Astrocyte (in vitro differentiated cells and primary cell): Measurements from ENCODE around the gene ZSCAN23. TPM values are rescaled to one million over a fixed set of nuclear protein-coding genes. Genes with fewer than 3 reads are reported as not detected.

ENCODE experiments used
- DNase-seq: peaks from one replicate; pipeline ENCODE4 v3.0.0-alpha.2; 2010; ENCODE audit warnings: low read depth
- FAIRE-seq: peaks from 2 replicates; lab custom pipeline; 2011; peaks lifted over from hg19 to GRCh38; lab: Jason Lieb, UNC
- H2AFZ ChIP-seq: 2 replicates; pipeline ENCODE4 v1.6.0; 2012; ENCODE audit warnings: low read depth, low read length, inconsistent platforms
- H3K27ac ChIP-seq: 2 replicates; pipeline ENCODE4 v1.5.1; 2011; ENCODE audit warnings: low read depth, low read length, inconsistent platforms
- H3K27me3 ChIP-seq: 2 replicates; pipeline ENCODE4 v1.6.0; 2011; ENCODE audit warnings: low read length, inconsistent platforms; ENCODE audit not compliant: insufficient read depth
- H3K36me3 ChIP-seq: 2 replicates; pipeline ENCODE4 v1.5.1; 2011; ENCODE audit warnings: low read length, inconsistent platforms; ENCODE audit not compliant: insufficient read depth
- H3K4me1 ChIP-seq: 2 replicates; pipeline ENCODE4 v1.5.1; 2011; ENCODE audit warnings: low read length, inconsistent platforms; ENCODE audit not compliant: insufficient read depth
- H3K4me2 ChIP-seq: 2 replicates; pipeline ENCODE4 v1.6.0; 2012; ENCODE audit warnings: low read length, inconsistent platforms
- H3K4me3 ChIP-seq: 2 replicates; pipeline ENCODE4 v1.5.1; 2011; ENCODE audit warnings: low read depth, mild to moderate bottlenecking, low read length, inconsistent platforms; ENCODE audit not compliant: insufficient read depth
- H3K79me2 ChIP-seq: 2 replicates; pipeline ENCODE4 v1.6.0; 2012; ENCODE audit warnings: mild to moderate bottlenecking, low read length, inconsistent platforms; ENCODE audit not compliant: insufficient read depth
- H3K9ac ChIP-seq: 2 replicates; pipeline ENCODE4 v1.6.0; 2012; ENCODE audit warnings: mild to moderate bottlenecking, low read length, inconsistent platforms
- H3K9me3 ChIP-seq: 2 replicates; pipeline ENCODE4 v1.5.1; 2012; ENCODE audit warnings: low read depth, mild to moderate bottlenecking, low read length, inconsistent platforms; ENCODE audit not compliant: insufficient read depth
- H4K20me1 ChIP-seq: 2 replicates; pipeline ENCODE4 v1.6.0; 2012; ENCODE audit warnings: low read length, inconsistent platforms; ENCODE audit not compliant: insufficient read depth
- H3K27ac Mint-ChIP-seq: one replicate; pipeline ENCODE4 v1.8.0; 2021; ENCODE audit warnings: mild to moderate bottlenecking, mixed read lengths; ENCODE audit not compliant: unreplicated experiment
- H3K27me3 Mint-ChIP-seq: one replicate; pipeline ENCODE4 v1.8.0; 2021; ENCODE audit warnings: low read depth, mixed read lengths; ENCODE audit not compliant: unreplicated experiment
- H3K36me3 Mint-ChIP-seq: one replicate; pipeline ENCODE4 v1.8.0; 2021; ENCODE audit warnings: low read depth, mixed read lengths; ENCODE audit not compliant: unreplicated experiment
- H3K4me1 Mint-ChIP-seq: one replicate; pipeline ENCODE4 v1.8.0; 2021; ENCODE audit warnings: low read depth, mixed read lengths; ENCODE audit not compliant: unreplicated experiment
- H3K4me3 Mint-ChIP-seq: one replicate; pipeline ENCODE4 v1.8.0; 2021; ENCODE audit warnings: mild to moderate bottlenecking, moderate library complexity, mixed read lengths; ENCODE audit not compliant: unreplicated experiment
- H3K9me3 Mint-ChIP-seq: one replicate; pipeline ENCODE4 v1.8.0; 2021; ENCODE audit warnings: mild to moderate bottlenecking, mixed read lengths; ENCODE audit not compliant: unreplicated experiment
- EZH2 ChIP-seq: IDR thresholded peaks from 2 replicates; pipeline ENCODE4 v1.6.1; 2012; ENCODE audit warnings: mild to moderate bottlenecking, low read length, inconsistent platforms; ENCODE audit not compliant: insufficient read depth
- total RNA-seq: library from RNA; stranded (reverse); gene quantifications from 2 replicates; pipeline ENCODE4 v1.2.1, GENCODE V29; 2021
- TF ChIP-seq, protein P1 (sequence below): IDR thresholded peaks from 2 replicates; pipeline ENCODE4 v1.5.1; 2011; ENCODE audit warnings: low read depth, mild to moderate bottlenecking, inconsistent platforms, low read length, moderate library complexity; ENCODE audit not compliant: insufficient read depth

The ZSCAN23 gene
- total RNA-seq, 1 donor from 2014 or later: 4.8 TPM

DNA sequence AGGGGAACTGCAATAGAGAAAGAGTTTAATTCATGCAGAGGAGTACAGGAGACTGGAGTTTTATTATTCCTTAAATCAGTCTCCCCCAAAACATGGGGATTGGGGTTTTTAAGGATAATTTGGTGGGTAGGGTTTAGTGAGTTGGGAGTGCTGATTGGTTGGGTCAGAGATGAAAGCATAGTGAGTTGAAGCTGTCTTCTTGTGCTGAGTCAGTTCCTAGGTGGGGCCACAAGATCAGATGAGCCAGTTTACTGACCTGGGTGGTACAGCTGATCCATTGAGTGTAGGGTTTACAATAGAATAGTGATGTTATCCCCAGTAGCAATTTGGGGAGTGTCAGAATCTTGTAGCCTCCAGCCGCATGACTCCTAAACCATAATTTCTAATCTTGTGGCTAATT lies 43.2 kb upstream of the ZSCAN23 start:
- Mint-ChIP-seq H3K27me3 (peaks cover 15% of the 10 kb centered on the region), H3K36me3 (no peaks in the 10 kb centered on the region), H3K27ac (no peak overlapping the region), H3K4me1 (peaks cover 8% of the 10 kb centered on the region), H3K9me3 (no peaks in the 10 kb centered on the region), H3K4me3 (no peak overlapping the region)
- H3K36me3 ChIP-seq: no peaks in the 10 kb centered on the region
- H3K9me3 ChIP-seq: no peaks in the 10 kb centered on the region
- H4K20me1 ChIP-seq: no peaks in the 10 kb centered on the region
- no peak overlapping the region for H2AFZ ChIP-seq
- no peak overlapping the region for H3K4me2 ChIP-seq
- no peaks in the 10 kb centered on the region for H3K79me2 ChIP-seq
- TF ChIP-seq, protein P1, sequence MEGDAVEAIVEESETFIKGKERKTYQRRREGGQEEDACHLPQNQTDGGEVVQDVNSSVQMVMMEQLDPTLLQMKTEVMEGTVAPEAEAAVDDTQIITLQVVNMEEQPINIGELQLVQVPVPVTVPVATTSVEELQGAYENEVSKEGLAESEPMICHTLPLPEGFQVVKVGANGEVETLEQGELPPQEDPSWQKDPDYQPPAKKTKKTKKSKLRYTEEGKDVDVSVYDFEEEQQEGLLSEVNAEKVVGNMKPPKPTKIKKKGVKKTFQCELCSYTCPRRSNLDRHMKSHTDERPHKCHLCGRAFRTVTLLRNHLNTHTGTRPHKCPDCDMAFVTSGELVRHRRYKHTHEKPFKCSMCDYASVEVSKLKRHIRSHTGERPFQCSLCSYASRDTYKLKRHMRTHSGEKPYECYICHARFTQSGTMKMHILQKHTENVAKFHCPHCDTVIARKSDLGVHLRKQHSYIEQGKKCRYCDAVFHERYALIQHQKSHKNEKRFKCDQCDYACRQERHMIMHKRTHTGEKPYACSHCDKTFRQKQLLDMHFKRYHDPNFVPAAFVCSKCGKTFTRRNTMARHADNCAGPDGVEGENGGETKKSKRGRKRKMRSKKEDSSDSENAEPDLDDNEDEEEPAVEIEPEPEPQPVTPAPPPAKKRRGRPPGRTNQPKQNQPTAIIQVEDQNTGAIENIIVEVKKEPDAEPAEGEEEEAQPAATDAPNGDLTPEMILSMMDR: no peak
- TF ChIP-seq EZH2: no peak
- H3K27me3 ChIP-seq: no peaks in the 10 kb centered on the region
- no peak overlapping the region for H3K4me3 ChIP-seq
- FAIRE-seq (no peak), DNase-seq (no peak)
- H3K27ac ChIP-seq: no peak overlapping the region
- H3K9ac ChIP-seq: no peak overlapping the region
- peaks cover 5% of the 10 kb centered on the region for H3K4me1 ChIP-seq

GRCh38 chr6:28485482-28485881 lies 42.2 kb upstream of the ZSCAN23 start:
- H3K4me2 ChIP-seq: no peak overlapping the region
- H3K27ac ChIP-seq: no peak overlapping the region
- Mint-ChIP-seq H3K9me3 (no peaks in the 10 kb centered on the region), H3K4me1 (peaks cover 1% of the 10 kb centered on the region), H3K27me3 (peaks cover 21% of the 10 kb centered on the region), H3K27ac (no peak overlapping the region), H3K4me3 (no peak overlapping the region), H3K36me3 (no peaks in the 10 kb centered on the region)
- H3K36me3 ChIP-seq: no peaks in the 10 kb centered on the region
- peaks cover 3% of the 10 kb centered on the region for H3K27me3 ChIP-seq
- no peak overlapping the region for H3K9ac ChIP-seq
- no peaks in the 10 kb centered on the region for H3K9me3 ChIP-seq
- peaks cover 3% of the 10 kb centered on the region for H3K4me1 ChIP-seq
- TF ChIP-seq, protein P1: no peak
- no peak for TF ChIP-seq EZH2
- no peaks in the 10 kb centered on the region for H4K20me1 ChIP-seq
- no peak for FAIRE-seq
- H2AFZ ChIP-seq: no peak overlapping the region
- DNase-seq: no peak
- no peaks in the 10 kb centered on the region for H3K79me2 ChIP-seq
- no peak overlapping the region for H3K4me3 ChIP-seq

DNA sequence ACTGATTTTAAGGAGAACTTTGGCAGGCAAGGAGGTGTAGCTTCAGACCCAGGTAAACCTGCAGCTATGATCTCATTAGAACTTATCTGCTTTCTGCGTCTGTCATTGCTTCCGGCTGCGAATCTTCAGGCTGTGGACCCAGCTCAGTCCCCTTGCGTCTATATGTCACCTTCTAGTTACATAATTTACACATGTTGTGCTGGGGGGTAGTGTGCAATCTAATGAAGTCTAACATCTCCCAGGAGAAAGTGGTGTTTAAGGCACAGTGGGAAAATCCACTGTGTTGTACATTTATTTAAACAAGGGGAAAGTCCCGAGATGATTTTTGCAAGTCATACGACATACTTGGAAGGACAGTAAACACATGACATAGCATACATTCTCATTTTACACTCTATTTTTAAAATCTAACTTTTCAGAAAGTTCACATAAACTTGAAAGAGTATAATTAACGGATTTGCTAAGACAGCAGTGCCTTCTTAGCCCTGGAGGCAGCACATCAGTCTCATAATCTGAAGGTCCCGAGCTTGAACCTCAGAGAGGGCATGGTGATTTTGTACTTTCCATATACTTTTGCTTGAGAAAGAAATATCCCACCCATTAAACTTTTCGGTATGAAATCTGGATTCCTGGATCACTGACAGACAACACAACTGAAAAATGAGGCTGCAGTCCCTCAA lies 37.1 kb upstream of the ZSCAN23 start:
- Histone ChIP-seq H4K20me1 (no peaks in the 10 kb centered on the region), H3K27ac (no peak overlapping the region), H2AFZ (no peak overlapping the region), H3K4me2 (no peak overlapping the region), H3K79me2 (no peaks in the 10 kb centered on the region), H3K9ac (no peak overlapping the region), H3K27me3 (peaks cover 28% of the 10 kb centered on the region), H3K36me3 (no peaks in the 10 kb centered on the region), H3K4me3 (no peak overlapping the region), H3K4me1 (no peaks in the 10 kb centered on the region), H3K9me3 (no peaks in the 10 kb centered on the region)
- no peak overlapping the region for H3K4me3 Mint-ChIP-seq
- H3K36me3 Mint-ChIP-seq: no peaks in the 10 kb centered on the region
- no peaks in the 10 kb centered on the region for H3K4me1 Mint-ChIP-seq
- peaks cover 38% of the 10 kb centered on the region for H3K27me3 Mint-ChIP-seq
- TF ChIP-seq, protein P1: no peak
- no peak for TF ChIP-seq EZH2
- no peak for FAIRE-seq
- DNase-seq: no peak
- no peaks in the 10 kb centered on the region for H3K9me3 Mint-ChIP-seq
- H3K27ac Mint-ChIP-seq: no peak overlapping the region
